Erythroblast (primary cell): Measurements from ENCODE around the gene SLN.

Source experiments
- GATA1 ChIP-seq: IDR thresholded peaks from 2 replicates; pipeline ENCODE4 v1.6.1; 2011; ENCODE audit warnings: low read depth, mild to moderate bottlenecking, control low read depth, low read length, moderate library complexity
- POLR2A ChIP-seq: IDR thresholded peaks from 2 replicates; pipeline ENCODE4 v1.6.1; 2011; ENCODE audit warnings: mild to moderate bottlenecking, low read length

GRCh38 chr11:107751082-107751481 is 39.2 kb upstream of the SLN start:
- TF ChIP-seq POLR2A = no peak
- TF ChIP-seq GATA1 = no peak
